ENCODE results near the gene ARHGAP24. TPM values are rescaled to one million over a fixed set of nuclear protein-coding genes. Genes with fewer than 3 reads are reported as not detected.
A peak's percentile ranks its signal among the peaks of the same experiment; 100 is the strongest.

The ARHGAP24 gene
- total RNA-seq, 1 experiment from 2014 or later, result 2.1 TPM

GRCh38 chr4:85762529-85762871 lies 287.6 kb downstream of the ARHGAP24 start (continued):
- TF ChIP-seq, protein P1, sequence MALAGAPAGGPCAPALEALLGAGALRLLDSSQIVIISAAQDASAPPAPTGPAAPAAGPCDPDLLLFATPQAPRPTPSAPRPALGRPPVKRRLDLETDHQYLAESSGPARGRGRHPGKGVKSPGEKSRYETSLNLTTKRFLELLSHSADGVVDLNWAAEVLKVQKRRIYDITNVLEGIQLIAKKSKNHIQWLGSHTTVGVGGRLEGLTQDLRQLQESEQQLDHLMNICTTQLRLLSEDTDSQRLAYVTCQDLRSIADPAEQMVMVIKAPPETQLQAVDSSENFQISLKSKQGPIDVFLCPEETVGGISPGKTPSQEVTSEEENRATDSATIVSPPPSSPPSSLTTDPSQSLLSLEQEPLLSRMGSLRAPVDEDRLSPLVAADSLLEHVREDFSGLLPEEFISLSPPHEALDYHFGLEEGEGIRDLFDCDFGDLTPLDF (CRISPR knock-in tag; IDR thresholded peaks at IDR 0.05), result no peak
- TF ChIP-seq, protein P2, sequence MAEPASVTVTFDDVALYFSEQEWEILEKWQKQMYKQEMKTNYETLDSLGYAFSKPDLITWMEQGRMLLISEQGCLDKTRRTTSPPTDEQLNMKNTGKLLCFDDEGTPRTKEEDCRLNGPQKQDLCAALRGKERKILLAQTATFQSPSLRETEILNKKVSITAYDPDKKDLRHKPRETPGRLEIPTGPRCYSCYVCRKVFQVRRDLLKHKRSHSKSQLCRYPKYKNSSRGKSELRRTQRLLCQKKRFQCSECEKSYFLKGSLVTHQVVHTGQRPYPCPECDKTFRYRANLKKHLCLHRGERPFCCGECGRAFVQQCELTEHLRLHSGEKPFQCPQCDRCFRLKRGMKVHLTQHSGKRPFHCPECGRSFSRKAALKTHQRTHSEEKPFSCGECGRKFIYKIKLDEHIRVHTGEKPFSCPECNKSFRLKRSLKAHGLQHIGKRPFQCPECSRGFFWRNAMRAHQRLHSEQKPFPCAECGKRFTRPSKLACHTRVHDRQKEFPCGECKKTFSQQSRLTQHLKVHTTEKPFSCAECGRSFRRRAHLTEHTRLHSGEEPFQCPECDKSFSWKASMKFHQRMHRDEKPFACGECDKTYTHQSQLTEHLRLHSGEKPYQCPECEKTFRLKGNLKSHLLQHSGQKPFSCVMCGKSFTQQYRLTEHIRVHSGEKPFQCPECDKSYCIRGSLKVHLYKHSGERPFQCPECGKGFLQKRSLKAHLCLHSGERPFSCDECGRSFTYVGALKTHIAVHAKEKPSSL (CRISPR knock-in tag; conservative IDR thresholded peaks at IDR 0.05), result no peak
- TF ChIP-seq, protein P3, sequence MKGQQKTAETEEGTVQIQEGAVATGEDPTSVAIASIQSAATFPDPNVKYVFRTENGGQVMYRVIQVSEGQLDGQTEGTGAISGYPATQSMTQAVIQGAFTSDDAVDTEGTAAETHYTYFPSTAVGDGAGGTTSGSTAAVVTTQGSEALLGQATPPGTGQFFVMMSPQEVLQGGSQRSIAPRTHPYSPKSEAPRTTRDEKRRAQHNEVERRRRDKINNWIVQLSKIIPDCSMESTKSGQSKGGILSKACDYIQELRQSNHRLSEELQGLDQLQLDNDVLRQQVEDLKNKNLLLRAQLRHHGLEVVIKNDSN (CRISPR knock-in tag; IDR thresholded peaks at IDR 0.05), result no peak
- TF ChIP-seq, protein P4, sequence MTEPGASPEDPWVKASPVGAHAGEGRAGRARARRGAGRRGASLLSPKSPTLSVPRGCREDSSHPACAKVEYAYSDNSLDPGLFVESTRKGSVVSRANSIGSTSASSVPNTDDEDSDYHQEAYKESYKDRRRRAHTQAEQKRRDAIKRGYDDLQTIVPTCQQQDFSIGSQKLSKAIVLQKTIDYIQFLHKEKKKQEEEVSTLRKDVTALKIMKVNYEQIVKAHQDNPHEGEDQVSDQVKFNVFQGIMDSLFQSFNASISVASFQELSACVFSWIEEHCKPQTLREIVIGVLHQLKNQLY (CRISPR knock-in tag; IDR thresholded peaks at IDR 0.05), result no peak
- TF ChIP-seq ESRRA (CRISPR knock-in tag; IDR thresholded peaks at IDR 0.05; ENCODE audit: borderline replicate concordance), result no peak

DNA sequence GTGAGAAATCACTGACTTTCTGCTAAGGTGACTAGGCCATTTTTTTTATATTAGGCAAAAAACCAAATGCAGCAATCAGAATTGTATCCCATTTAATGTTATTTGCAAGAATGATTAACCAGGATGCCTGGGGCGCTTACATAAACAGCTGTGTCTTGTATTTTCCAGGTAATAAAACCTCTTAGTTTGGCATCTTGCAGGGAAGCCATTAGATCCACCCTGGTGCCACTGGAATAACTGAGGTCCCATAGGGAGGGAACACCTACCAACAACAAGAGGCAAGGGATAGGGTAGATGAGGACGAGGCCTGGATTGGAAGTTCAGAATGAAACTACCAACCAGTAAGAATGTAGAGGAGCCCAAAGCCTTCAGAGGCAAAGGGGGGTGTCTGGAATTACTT lies 288.3 kb downstream of the ARHGAP24 start:
- 0 out of 2 replicates have a peak, but pooled peaks have one; percentile 52 for ATAC-seq
- H3K27me3 Mint-ChIP-seq (ENCODE audit: low read depth), result no peaks in the 10 kb centered on the region
- no peak overlapping the region for H3K4me3 Mint-ChIP-seq
- no peaks in the 10 kb centered on the region for H3K36me3 Mint-ChIP-seq
- H3K9me3 Mint-ChIP-seq, result no peaks in the 10 kb centered on the region
- CTCF ChIA-PET, result interaction anchor here (2.1 kb wide), 1 partner anchor 34 kb away, joined by 11 read pairs; no protein-coding TSS in a partner anchor
- peaks cover 59% of the 10 kb centered on the region for H3K4me1 Mint-ChIP-seq
- no peak for DNase-seq (ENCODE audit: low spot score)
- no peak overlapping the region for H3K27ac Mint-ChIP-seq
- TF ChIP-seq, protein P5, sequence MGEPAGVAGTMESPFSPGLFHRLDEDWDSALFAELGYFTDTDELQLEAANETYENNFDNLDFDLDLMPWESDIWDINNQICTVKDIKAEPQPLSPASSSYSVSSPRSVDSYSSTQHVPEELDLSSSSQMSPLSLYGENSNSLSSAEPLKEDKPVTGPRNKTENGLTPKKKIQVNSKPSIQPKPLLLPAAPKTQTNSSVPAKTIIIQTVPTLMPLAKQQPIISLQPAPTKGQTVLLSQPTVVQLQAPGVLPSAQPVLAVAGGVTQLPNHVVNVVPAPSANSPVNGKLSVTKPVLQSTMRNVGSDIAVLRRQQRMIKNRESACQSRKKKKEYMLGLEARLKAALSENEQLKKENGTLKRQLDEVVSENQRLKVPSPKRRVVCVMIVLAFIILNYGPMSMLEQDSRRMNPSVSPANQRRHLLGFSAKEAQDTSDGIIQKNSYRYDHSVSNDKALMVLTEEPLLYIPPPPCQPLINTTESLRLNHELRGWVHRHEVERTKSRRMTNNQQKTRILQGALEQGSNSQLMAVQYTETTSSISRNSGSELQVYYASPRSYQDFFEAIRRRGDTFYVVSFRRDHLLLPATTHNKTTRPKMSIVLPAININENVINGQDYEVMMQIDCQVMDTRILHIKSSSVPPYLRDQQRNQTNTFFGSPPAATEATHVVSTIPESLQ (CRISPR knock-in tag; IDR thresholded peaks at IDR 0.05), result no peak
- no peak for TF ChIP-seq KAT7 (CRISPR knock-in tag; IDR thresholded peaks at IDR 0.05; ENCODE audit: borderline replicate concordance)
- POLR2A ChIA-PET, result no interaction called here

DNA sequence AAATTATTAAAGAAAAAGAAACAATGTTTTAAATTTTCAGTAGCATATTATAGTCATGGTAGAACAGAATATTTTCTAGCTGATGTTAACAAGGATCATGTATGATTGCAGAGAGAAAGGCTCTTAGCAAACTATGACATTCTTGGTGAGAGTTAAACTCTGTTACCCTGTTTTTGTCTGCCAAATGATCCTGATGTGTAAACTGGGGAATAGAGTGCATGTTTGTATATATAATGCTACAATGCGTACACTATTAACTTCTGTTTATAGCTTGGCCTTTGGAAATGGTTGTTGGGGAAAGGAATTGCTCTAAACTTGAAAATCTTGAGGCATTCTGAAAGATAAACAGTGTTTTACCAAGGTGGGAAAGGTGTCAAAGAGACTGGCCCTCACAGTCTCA lies 292.7 kb downstream of the ARHGAP24 start:
- no peak overlapping the region for H3K4me3 Mint-ChIP-seq
- H3K27ac Mint-ChIP-seq, result peak overlapping the region; percentile 12; the same call in 1 of the 2 replicates
- DNase-seq (ENCODE audit: low spot score), result no peak
- H3K9me3 Mint-ChIP-seq, result no peaks in the 10 kb centered on the region
- ChIA-PET CTCF (no interaction called here), POLR2A (no interaction called here)
- no peak for ATAC-seq
- no peaks in the 10 kb centered on the region for H3K27me3 Mint-ChIP-seq (ENCODE audit: low read depth)
- TF ChIP-seq MXD4 (CRISPR knock-in tag; IDR thresholded peaks at IDR 0.05; ENCODE audit: borderline replicate concordance) (no peak), CREM (CRISPR knock-in tag; IDR thresholded peaks at IDR 0.05) (no peak), NR3C1 (CRISPR knock-in tag; conservative IDR thresholded peaks at IDR 0.05; ENCODE audit: low read depth) (no peak), KAT7 (CRISPR knock-in tag; IDR thresholded peaks at IDR 0.05; ENCODE audit: borderline replicate concordance) (no peak), NR2C2 (CRISPR knock-in tag; IDR thresholded peaks at IDR 0.05) (no peak)
- TF ChIP-seq, protein P6, sequence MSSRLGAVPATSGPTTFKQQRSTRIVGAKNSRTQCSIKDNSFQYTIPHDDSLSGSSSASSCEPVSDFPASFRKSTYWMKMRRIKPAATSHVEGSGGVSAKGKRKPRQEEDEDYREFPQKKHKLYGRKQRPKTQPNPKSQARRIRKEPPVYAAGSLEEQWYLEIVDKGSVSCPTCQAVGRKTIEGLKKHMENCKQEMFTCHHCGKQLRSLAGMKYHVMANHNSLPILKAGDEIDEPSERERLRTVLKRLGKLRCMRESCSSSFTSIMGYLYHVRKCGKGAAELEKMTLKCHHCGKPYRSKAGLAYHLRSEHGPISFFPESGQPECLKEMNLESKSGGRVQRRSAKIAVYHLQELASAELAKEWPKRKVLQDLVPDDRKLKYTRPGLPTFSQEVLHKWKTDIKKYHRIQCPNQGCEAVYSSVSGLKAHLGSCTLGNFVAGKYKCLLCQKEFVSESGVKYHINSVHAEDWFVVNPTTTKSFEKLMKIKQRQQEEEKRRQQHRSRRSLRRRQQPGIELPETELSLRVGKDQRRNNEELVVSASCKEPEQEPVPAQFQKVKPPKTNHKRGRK (CRISPR knock-in tag; IDR thresholded peaks at IDR 0.05; ENCODE audit: borderline replicate concordance), result no peak
- peaks cover 44% of the 10 kb centered on the region for H3K4me1 Mint-ChIP-seq
- no peaks in the 10 kb centered on the region for H3K36me3 Mint-ChIP-seq
